ENCODE measurements around the gene GPSM3.

GPSM3 gene

GRCh38 chr6:32146287-32146686 is 46.2 kb downstream of the GPSM3 start:
- TF ChIP-seq RAD21 (IDR thresholded peaks at IDR 0.05; ENCODE audit: low read depth) = no peak
- TF ChIP-seq USF1 (IDR thresholded peaks at IDR 0.05) = no peak
- no peak for TF ChIP-seq TCF12 (IDR thresholded peaks at IDR 0.05; ENCODE audit: low read depth)
- TF ChIP-seq MAX (IDR thresholded peaks at IDR 0.05) = no peak
- TF ChIP-seq YY1 (IDR thresholded peaks at IDR 0.05; ENCODE audit: low read depth) = no peak
- TF ChIP-seq ZBTB7A (IDR thresholded peaks at IDR 0.05; ENCODE audit: low read depth) = no peak
- TF ChIP-seq REST (IDR thresholded peaks at IDR 0.05; ENCODE audit: low read depth) = no peak

All from Ishikawa (cell line).